Esophagus (tissue), 2 donors: ENCODE data around the gene FBXL4. TPM values are rescaled to one million over a fixed set of nuclear protein-coding genes. Genes with fewer than 3 reads are reported as not detected.

Source experiments
- H3K27ac ChIP-seq, 2 donors: one replicate each; pipeline ENCODE4 v1.5.1; 2013; ENCODE audit warnings: low read depth in 2 of 2, mild to moderate bottlenecking in 2 of 2, inconsistent platforms in 1 of 2, low read length in 1 of 2, moderate library complexity in 1 of 2
- H3K27me3 ChIP-seq, 2 donors: one replicate each; pipeline ENCODE4 v1.6.1; 2013; ENCODE audit warnings: low read length in 2 of 2, control low read depth in 1 of 2, mild to moderate bottlenecking in 1 of 2; ENCODE audit not compliant: insufficient read depth in 2 of 2, control insufficient read depth in 1 of 2
- H3K36me3 ChIP-seq, 2 donors: one replicate each; pipeline ENCODE4 v1.6.1; 2013; ENCODE audit warnings: low read length in 1 of 2; ENCODE audit not compliant: control insufficient read depth in 2 of 2, insufficient read depth in 2 of 2
- H3K4me1 ChIP-seq, 2 donors: one replicate each; pipeline ENCODE4 v1.6.1; 2013; ENCODE audit warnings: low read length in 1 of 2; ENCODE audit not compliant: control insufficient read depth in 2 of 2, insufficient read depth in 2 of 2
- H3K4me3 ChIP-seq, 2 donors: one replicate each; pipeline ENCODE4 v1.5.1; 2013; ENCODE audit warnings: low read length in 2 of 2, mild to moderate bottlenecking in 2 of 2, low read depth in 1 of 2, moderate library complexity in 1 of 2
- H3K9me3 ChIP-seq, 2 donors: one replicate each; pipeline ENCODE4 v1.6.1; 2013; ENCODE audit warnings: mild to moderate bottlenecking in 2 of 2, low read depth in 1 of 2, low read length in 1 of 2, moderate library complexity in 1 of 2; ENCODE audit not compliant: control insufficient read depth in 2 of 2, insufficient read depth in 1 of 2
- WGBS, 2 donors: extraction: QIAGEN DNeasy Blood & Tissue Kit; methylation state at CpG; one replicate each; pipeline ENCODE4 v1.1.7; 2013; 5-methylcytosine and 5-hydroxymethylcytosine counted together
- polyA plus RNA-seq, 2 donors: library from polyadenylated mRNA; stranded (reverse); fragments of 200-250 nt; gene quantifications; one replicate each; pipeline ENCODE4 v1.2.3, GENCODE V29; 2013
- donor health status: healthy with polysubstance abuse.
- donor health status: Bipolar disorder and iron deficiency.

FBXL4 gene
- polyA plus RNA-seq, 2 donors, result 2.4 to 2.9 TPM

DNA sequence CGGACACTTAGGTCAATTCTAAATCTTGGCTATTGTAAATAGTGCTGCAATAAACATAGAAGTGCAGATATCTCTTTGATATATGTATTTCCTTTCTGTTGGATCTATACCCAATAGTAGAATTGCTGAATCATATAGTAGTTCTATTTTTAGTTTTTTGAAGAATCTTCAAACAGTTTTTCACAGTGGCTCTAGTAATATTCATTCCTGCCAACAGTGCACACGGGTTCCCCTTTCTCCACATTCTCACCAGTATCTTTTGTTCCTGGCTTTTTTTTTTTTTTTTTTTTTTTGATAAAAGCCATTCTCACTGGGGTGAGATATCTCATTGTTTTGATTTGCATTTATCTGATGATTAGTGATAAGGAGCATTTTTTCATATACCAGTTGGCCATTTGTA is 1.8 kb upstream of the FBXL4 start:
- Histone ChIP-seq H3K4me3 (no peak overlapping the region), H3K27me3 (no peaks in the 10 kb centered on the region), H3K27ac (no peak overlapping the region), H3K9me3 (no peaks in the 10 kb centered on the region), H3K4me1 (no peaks in the 10 kb centered on the region), H3K36me3 (no peaks in the 10 kb centered on the region)
- WGBS, 2 donors, result 78 to 82% methylated on average over 2 of the region's 2 CpGs

DNA sequence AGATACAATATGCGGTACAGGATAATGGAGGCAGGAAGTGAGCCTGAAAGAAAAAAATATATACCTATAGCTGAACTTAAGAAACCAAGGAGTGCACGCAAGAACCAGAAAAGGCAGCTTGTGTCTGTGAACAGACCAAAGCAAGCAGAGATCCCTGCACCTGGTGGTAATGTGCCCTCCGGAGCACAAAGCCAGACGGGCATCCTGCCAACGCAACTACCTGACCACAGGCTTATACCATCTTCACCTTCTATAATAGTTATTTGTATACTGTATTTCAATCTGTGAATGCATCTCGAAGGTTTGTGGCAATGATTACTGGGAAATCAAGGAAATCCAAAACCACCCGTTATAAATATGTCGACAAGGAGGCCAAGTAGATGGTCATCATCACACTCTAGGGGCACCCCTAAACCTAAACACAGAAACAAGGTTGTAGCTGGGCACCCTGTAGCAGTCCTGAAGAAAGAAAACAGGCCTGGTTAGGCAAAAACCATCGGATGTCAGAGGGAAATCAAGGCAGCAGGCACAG is 801 bp downstream of the FBXL4 start:
- Histone ChIP-seq H3K4me1 (no peaks in the 10 kb centered on the region), H3K27me3 (no peaks in the 10 kb centered on the region), H3K27ac (peak overlapping the region; percentile 91 to 92), H3K36me3 (no peaks in the 10 kb centered on the region), H3K9me3 (no peaks in the 10 kb centered on the region), H3K4me3 (peak overlapping the region; percentile 91 to 96)
- WGBS, 2 donors, result 4 to 6% methylated on average over 9 of the region's 9 CpGs

GRCh38 chr6:98946266-98946878 is 1.4 kb downstream of the FBXL4 start:
- no peaks in the 10 kb centered on the region for H3K27me3 ChIP-seq
- H3K9me3 ChIP-seq, result no peaks in the 10 kb centered on the region
- no peak overlapping the region for H3K27ac ChIP-seq
- no peaks in the 10 kb centered on the region for H3K4me1 ChIP-seq
- H3K36me3 ChIP-seq, result no peaks in the 10 kb centered on the region
- 72 to 77% methylated on average over 10 of the region's 10 CpGs for WGBS, 2 donors
- H3K4me3 ChIP-seq, result peak overlapping the region in 1 of 2 donors; percentile 96

GRCh38 chr6:98945311-98946115 is 2.2 kb downstream of the FBXL4 start:
- Histone ChIP-seq H3K36me3 (no peaks in the 10 kb centered on the region), H3K27ac (no peak overlapping the region), H3K4me1 (no peaks in the 10 kb centered on the region), H3K9me3 (no peaks in the 10 kb centered on the region), H3K4me3 (no peak overlapping the region), H3K27me3 (no peaks in the 10 kb centered on the region)
- WGBS, 2 donors, result 53 to 70% methylated on average over 3 of the region's 3 CpGs

- Histone ChIP-seq H3K4me3 (no peak overlapping the region), H3K4me1 (no peaks in the 10 kb centered on the region), H3K27ac (no peak overlapping the region), H3K36me3 (no peaks in the 10 kb centered on the region), H3K27me3 (no peaks in the 10 kb centered on the region), H3K9me3 (no peaks in the 10 kb centered on the region)
- WGBS, 2 donors, result 49 to 70% methylated on average over 2 of the region's 2 CpGs
Observed at GRCh38 chr6:98944598-98945081, 3.1 kb downstream of the FBXL4 start.

GRCh38 chr6:98944168-98944567 is 3.6 kb downstream of the FBXL4 start:
- no peaks in the 10 kb centered on the region for H3K27me3 ChIP-seq
- no peaks in the 10 kb centered on the region for H3K9me3 ChIP-seq
- no peak overlapping the region for H3K27ac ChIP-seq
- WGBS, 2 donors, result 59 to 95% methylated on average over 3 of the region's 3 CpGs
- H3K4me1 ChIP-seq, result no peaks in the 10 kb centered on the region
- H3K36me3 ChIP-seq, result no peaks in the 10 kb centered on the region
- no peak overlapping the region for H3K4me3 ChIP-seq

DNA sequence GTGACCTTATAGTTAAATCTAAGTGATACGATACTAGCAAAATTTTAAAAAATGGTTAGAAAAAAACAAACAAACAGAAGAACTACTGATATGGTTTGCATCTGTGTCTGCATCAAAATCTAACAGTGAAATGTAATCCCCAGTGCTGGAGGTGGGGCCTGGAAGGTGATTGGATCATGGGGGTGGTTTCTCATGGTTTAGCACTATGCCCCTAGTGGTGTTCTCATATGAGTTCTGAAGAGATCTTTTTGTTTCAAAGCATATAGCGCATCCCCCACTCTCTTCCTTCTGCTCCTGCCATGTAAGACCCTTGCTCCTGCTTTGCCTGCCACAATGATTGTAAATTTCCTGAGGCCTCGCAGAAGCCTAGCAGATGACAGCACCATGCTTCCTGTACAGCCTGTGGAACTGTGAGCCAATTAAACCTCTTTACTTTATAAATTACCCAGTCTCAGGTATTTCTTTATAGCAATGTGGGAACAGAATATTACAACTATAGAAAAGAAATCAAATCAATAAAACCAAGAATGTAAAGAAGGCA is 5.4 kb downstream of the FBXL4 start:
- no peaks in the 10 kb centered on the region for H3K4me1 ChIP-seq
- H3K36me3 ChIP-seq, result no peaks in the 10 kb centered on the region
- 93 to 96% methylated on average over 3 of the region's 3 CpGs for WGBS, 2 donors
- H3K9me3 ChIP-seq, result no peaks in the 10 kb centered on the region
- no peaks in the 10 kb centered on the region for H3K27me3 ChIP-seq
- H3K27ac ChIP-seq, result no peak overlapping the region
- no peak overlapping the region for H3K4me3 ChIP-seq

- H3K4me1 ChIP-seq, result no peaks in the 10 kb centered on the region
- H3K36me3 ChIP-seq, result no peaks in the 10 kb centered on the region
- H3K4me3 ChIP-seq, result no peak overlapping the region
- no peaks in the 10 kb centered on the region for H3K9me3 ChIP-seq
- no peak overlapping the region for H3K27ac ChIP-seq
- H3K27me3 ChIP-seq, result no peaks in the 10 kb centered on the region
- 79 to 90% methylated on average over 2 of the region's 2 CpGs for WGBS, 2 donors
Observed at GRCh38 chr6:98941319-98941718, 6.4 kb downstream of the FBXL4 start.

DNA sequence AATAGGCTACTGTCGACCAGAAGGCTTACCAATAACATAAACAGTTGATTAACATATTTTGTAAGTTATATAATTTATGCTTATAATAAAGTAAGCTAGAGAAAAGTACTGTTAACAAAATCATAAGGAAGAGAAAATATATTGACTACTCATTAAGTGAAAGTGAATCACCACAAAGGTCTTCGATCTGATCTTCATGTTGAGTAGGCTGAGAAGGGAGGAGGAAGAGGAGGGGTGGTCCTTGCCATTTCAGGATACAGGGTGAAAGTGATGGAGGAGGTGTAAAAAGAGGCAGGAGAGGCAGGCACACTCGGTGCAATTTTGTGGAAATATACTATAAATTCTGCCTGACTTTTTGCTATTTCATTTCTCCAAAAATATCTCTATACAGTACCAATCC is 10.4 kb downstream of the FBXL4 start:
- Histone ChIP-seq H3K4me1 (peaks cover 0 to 2% of the 10 kb centered on the region in 2 donors), H3K9me3 (no peaks in the 10 kb centered on the region), H3K36me3 (peaks cover 0 to 2% of the 10 kb centered on the region in 2 donors), H3K4me3 (no peak overlapping the region), H3K27ac (no peak overlapping the region), H3K27me3 (no peaks in the 10 kb centered on the region)
- 84 to 88% methylated on average over 3 of the region's 3 CpGs for WGBS, 2 donors
